K562 (cell line): ENCODE measurements around the gene MACF1. TPM values are rescaled to one million over a fixed set of nuclear protein-coding genes. Genes with fewer than 3 reads are reported as not detected.
A peak's percentile ranks its signal among the peaks of the same experiment; 100 is the strongest.

Experiments used
- ATAC-seq: fragments of 200-7000 bp; cut with Tn5 transposase; 3 replicates; pipeline ENCODE4 v1.9.1; 2020; ENCODE audit warnings: moderate library complexity
- BruUV-seq: library from RNA; stranded (reverse); fragments of 400-500 nt; replicated peaks from 2 replicates; lab custom pipeline; 2021; lab: Mats Ljungman, UMichigan
- CTCF ChIA-PET: fragments of 300-600 bp; formaldehyde crosslinking; extraction: SDS; loops from one replicate; lab custom pipeline; 2021; ENCODE audit warnings: low intra/inter-chr PET ratio; lab: Yijun Ruan, JAX
- POLR2A ChIA-PET: fragments of 300-600, 350-650 bp; sonication (Branson Sonifier 250); formaldehyde crosslinking; extraction: SDS; loops from one replicate; lab custom pipeline; 2021; ENCODE audit warnings: antibody characterized with exemption, inconsistent platforms; lab: Yijun Ruan, JAX
- DNase-seq, 4 experiments: peaks; one replicate each; pipeline versions ENCODE4 v3.0.0 to v3.0.0-alpha.2; 2011 to 2018; ENCODE audit warnings: low spot score in 3 of 4, mixed read lengths in 3 of 4; ENCODE audit errors: extremely low read depth in 1 of 4
- FAIRE-seq: peaks from 2 replicates; lab custom pipeline; 2011; peaks lifted over from hg19 to GRCh38; lab: Jason Lieb, UNC
- H2AFZ ChIP-seq: 2 replicates; pipeline ENCODE4 v1.6.0; 2011; ENCODE audit warnings: low read depth, low read length, control low read depth, inconsistent platforms
- H3K27ac ChIP-seq: fragments of 200-600 bp; 3 replicates; pipeline ENCODE4 v1.8.0; 2011; ENCODE audit warnings: low read depth, mild to moderate bottlenecking, control low read depth, inconsistent platforms, low read length, moderate library complexity, mixed read lengths; ENCODE audit errors: extremely low read depth
- H3K27me3 ChIP-seq, 2 experiments: fragments of 300-600 bp in 1 of 2; 2 replicates in 1 of 2; 3 replicates in 1 of 2; pipeline versions ENCODE4 v1.6.0 to v1.8.0; 2011; ENCODE audit warnings: inconsistent platforms in 2 of 2, low read length in 2 of 2, mild to moderate bottlenecking in 1 of 2, mixed read lengths in 1 of 2, moderate library complexity in 1 of 2; ENCODE audit not compliant: control insufficient read depth in 2 of 2, insufficient read depth in 2 of 2
- H3K36me3 ChIP-seq: fragments of 300-600 bp; 3 replicates; pipeline ENCODE4 v1.8.0; 2011; ENCODE audit warnings: mild to moderate bottlenecking, low read length, inconsistent platforms; ENCODE audit not compliant: control insufficient read depth, insufficient read depth
- H3K4me1 ChIP-seq, 2 experiments: fragments of 200-600 bp in 1 of 2; replicated peaks in 1 of 2; 2 replicates in 1 of 2; 3 replicates in 1 of 2; pipeline versions ENCODE4 v1.5.1 to v1.8.0; 2011; ENCODE audit warnings: inconsistent platforms in 2 of 2, low read length in 2 of 2, mild to moderate bottlenecking in 1 of 2, mixed read lengths in 1 of 2, moderate library complexity in 1 of 2; ENCODE audit not compliant: control insufficient read depth in 2 of 2, insufficient read depth in 2 of 2
- H3K4me2 ChIP-seq: 2 replicates; pipeline ENCODE4 v1.6.1; 2011; ENCODE audit warnings: low read length, control low read depth, inconsistent platforms, mixed read lengths; ENCODE audit not compliant: insufficient read depth
- H3K4me3 ChIP-seq: fragments of 200-600 bp; sonication (generic), shearing (Covaris generic); 2 replicates; pipeline ENCODE4 v1.5.1; 2016; ENCODE audit warnings: control low read depth, inconsistent platforms
- H3K79me2 ChIP-seq: fragments of 200-600 bp; 3 replicates; pipeline ENCODE4 v1.8.0; 2011; ENCODE audit warnings: low read length, inconsistent platforms; ENCODE audit not compliant: control insufficient read depth, insufficient read depth
- H3K9ac ChIP-seq, 2 experiments: 2 replicates each; pipeline versions ENCODE4 v1.6.0 to v1.6.1; 2011; ENCODE audit warnings: low read depth in 2 of 2, low read length in 2 of 2, control low read depth in 1 of 2, inconsistent platforms in 1 of 2, mild to moderate bottlenecking in 1 of 2, mixed read lengths in 1 of 2; ENCODE audit not compliant: insufficient read depth in 1 of 2
- H3K9me1 ChIP-seq: one replicate; pipeline ENCODE4 v1.6.0; 2011; ENCODE audit warnings: inconsistent platforms, mild to moderate bottlenecking, low read length, moderate library complexity; ENCODE audit not compliant: control insufficient read depth, insufficient read depth
- H3K9me3 ChIP-seq: replicated peaks from 2 replicates; pipeline ENCODE4 v1.5.1; 2011; ENCODE audit warnings: low read depth, low read length, inconsistent platforms; ENCODE audit not compliant: control insufficient read depth, insufficient read depth
- H4K20me1 ChIP-seq: replicated peaks from 2 replicates; pipeline ENCODE4 v1.6.1; 2011; ENCODE audit warnings: low read length, inconsistent platforms, mixed read lengths; ENCODE audit not compliant: control insufficient read depth, insufficient read depth
- CREB1 ChIP-seq, 2 experiments: sonication (generic) in 1 of 2; formaldehyde crosslinking in 1 of 2; IDR thresholded peaks; 2 replicates each; pipeline versions ENCODE4 v1.6.1 to v1.8.0; 2012 to 2022; ENCODE audit warnings: inconsistent platforms in 1 of 2, mild to moderate bottlenecking in 1 of 2, missing genetic modification reagents in 1 of 2, moderate library complexity in 1 of 2
- CSDE1 ChIP-seq, 2 experiments: fragments of 450-650 bp; IDR thresholded peaks; 2 replicates each; pipeline ENCODE4 v1.6.1; 2016; ENCODE audit warnings: mild to moderate bottlenecking in 1 of 2
- ERF ChIP-seq: fragments of 450-650 bp; formaldehyde crosslinking; IDR thresholded peaks from 2 replicates; pipeline ENCODE4 v1.4.0; 2020; ENCODE audit warnings: mild to moderate bottlenecking, mixed read lengths
- FUS ChIP-seq: fragments of 200-400 bp; formaldehyde crosslinking; optimal IDR thresholded peaks from 2 replicates; pipeline ENCODE3; 2017; ENCODE audit warnings: low read depth, low read length
- GATAD2A ChIP-seq: fragments of 450-650 bp; IDR thresholded peaks from 2 replicates; pipeline ENCODE4 v1.6.1; 2017
- KHSRP ChIP-seq: fragments of 450-650 bp; IDR thresholded peaks from 2 replicates; pipeline ENCODE4 v1.6.1; 2017
- MCM7 ChIP-seq, 2 experiments: fragments of 450-650 bp; IDR thresholded peaks; 2 replicates each; pipeline ENCODE4 v1.6.1; 2016 to 2018
- ZNF316 ChIP-seq: fragments of 450-650 bp; IDR thresholded peaks from 2 replicates; pipeline ENCODE4 v1.6.1; 2016
- WGBS: fragments of 100-300 bp; shearing (Covaris generic); methylation state at CpG from one replicate; pipeline ENCODE4 v1.1.6; 2016; ENCODE audit warnings: low coverage, mixed read lengths; ENCODE audit not compliant: insufficient coverage; ENCODE audit errors: missing lambda C conversion rate; 5-methylcytosine and 5-hydroxymethylcytosine counted together
- in situ Hi-C: fragments of 300-500 bp; cut with MboI; formaldehyde crosslinking; loops from 4 replicates; pipeline ENCODE4 v1.15.0; 2018; ENCODE audit warnings: inconsistent platforms, mixed read lengths
- intact Hi-C: fragments of 100-400 bp; cut with micrococcal nuclease; formaldehyde crosslinking; loops from 2 replicates; pipeline ENCODE4 v1.14.2; 2022
- polyA plus RNA-seq, 8 experiments: library from polyadenylated mRNA; depleted of rRNA in 4 of 8; stranded (reverse) in 5 of 8; unstranded in 3 of 8; fragments of >200 nt; fragmentation: Nextera tagmentation in 2 of 8; fragmentation: Illumina TruSeq in 1 of 8; extraction: Ambion mirVana in 2 of 8; extraction: Trizol in 1 of 8; gene quantifications; 2 replicates each; pipeline versions ENCODE4 v1.2.1 to v1.2.3, GENCODE V29; 2011 to 2014; ENCODE audit warnings: inconsistent platforms in 1 of 8, missing spikeins in 1 of 8
- total RNA-seq, 7 experiments: library from RNA; depleted of rRNA in 6 of 7; stranded (reverse); fragments of >200 nt in 6 of 7; fragmentation: Illumina TruSeq in 2 of 7; extraction: Trizol in 2 of 7; gene quantifications; 2 replicates each; pipeline versions ENCODE4 v1.2.1 to v1.2.3, GENCODE V29; 2011 to 2021; ENCODE audit warnings: low replicate concordance in 1 of 7

The MACF1 gene
- total and polyA plus RNA-seq, 9 of the 15 experiments (the other 6 are each of a cell fraction or from before 2014, with no cell fraction given), result 13.2 to 232 (median 112) TPM

GRCh38 chr1:39173995-39174380 is 30.5 kb upstream of the MACF1 start:
- H3K79me2 ChIP-seq, result peaks cover 56% of the 10 kb centered on the region
- H3K27me3 ChIP-seq, result no peaks in the 10 kb centered on the region
- CTCF ChIA-PET, result interaction anchor here (0.7 kb wide), 1 partner anchor 10 kb away, joined by 3 read pairs; no protein-coding TSS in a partner anchor
- intact Hi-C loops, result no loop called here
- BruUV-seq, result no TSS peak
- H3K9me3 ChIP-seq, result no peaks in the 10 kb centered on the region
- 0 out of 2 replicates have a peak, but pooled peaks cover 3% of the 10 kb centered on the region for H4K20me1 ChIP-seq
- peak overlapping the region; percentile 31; the same call in 1 of the 3 replicates for H3K27ac ChIP-seq
- ATAC-seq, result no peak
- in situ Hi-C loops, result no loop called here
- H3K36me3 ChIP-seq, result no peaks in the 10 kb centered on the region
- H3K9ac ChIP-seq, result no peak overlapping the region
- H2AFZ ChIP-seq, result no peak overlapping the region
- no peak overlapping the region for H3K4me3 ChIP-seq
- no peak for DNase-seq
- no peak for FAIRE-seq
- TF ChIP-seq GATAD2A (0 out of 2 replicates have a peak, but pooled peaks have one; percentile 17), KHSRP (no peak), ERF (CRISPR knock-in tag) (no peak), FUS (no peak)
- no peaks in the 10 kb centered on the region for H3K9me1 ChIP-seq
- POLR2A ChIA-PET, result interaction anchor here (0.8 to 1.6 kb wide), 4 partner anchors 10 to 61 kb away, joined by 3 to 7 read pairs (median 3); no protein-coding TSS in a partner anchor
- peaks cover 25 to 52% of the 10 kb centered on the region in 2 experiments for H3K4me1 ChIP-seq
- 8% methylated on average over 2 of the region's 2 CpGs for WGBS
- no peak overlapping the region for H3K4me2 ChIP-seq

GRCh38 chr1:39174390-39175081 is 30.0 kb upstream of the MACF1 start:
- ChIA-PET CTCF (no interaction called here), POLR2A (interaction anchor here (0.8 to 1.6 kb wide), 4 partner anchors 10 to 61 kb away, joined by 3 to 7 read pairs (median 3); no protein-coding TSS in a partner anchor)
- in situ Hi-C loops, result no loop called here
- Histone ChIP-seq H3K79me2 (peaks cover 53% of the 10 kb centered on the region), H3K4me3 (no peak overlapping the region), H4K20me1 (0 out of 2 replicates have a peak, but pooled peaks cover 3% of the 10 kb centered on the region), H2AFZ (no peak overlapping the region), H3K27ac (no peak overlapping the region), H3K36me3 (no peaks in the 10 kb centered on the region), H3K9me1 (no peaks in the 10 kb centered on the region), H3K9ac (no peak overlapping the region), H3K9me3 (no peaks in the 10 kb centered on the region), H3K4me2 (no peak overlapping the region), H3K4me1 (peaks cover 24 to 49% of the 10 kb centered on the region in 2 experiments), H3K27me3 (no peaks in the 10 kb centered on the region)
- intact Hi-C loops, result no loop called here
- ATAC-seq (0 out of 3 replicates have a peak, but pooled peaks have one; percentile 23), DNase-seq (no peak), FAIRE-seq (no peak)
- BruUV-seq, result no TSS peak
- 54% methylated on average over 5 of the region's 5 CpGs for WGBS
- no peak for TF ChIP-seq ZNF316
- no peak for TF ChIP-seq CREB1 (IDR thresholded peaks at IDR 0.05)
- 0 out of 2 replicates have a peak, but pooled peaks have one; percentile 14 for TF ChIP-seq CREB1 (CRISPR knock-in tag; IDR thresholded peaks at IDR 0.05)
- TF ChIP-seq CSDE1 (IDR thresholded peaks at IDR 0.05), result no peak
- TF ChIP-seq MCM7 (IDR thresholded peaks at IDR 0.05), result no peak
